Suprapubic skin (tissue), 4 donors: ENCODE measurements around the gene LRP1B.

Experiments used
- CTCF ChIP-seq, 2 donors: fragments of 200-600 bp in 1 of 2; fragments of 450-650 bp in 1 of 2; sonication (generic) in 1 of 2; IDR thresholded peaks; one replicate each; pipeline ENCODE4 v1.5.1; 2016 to 2019; ENCODE audit warnings: antibody characterized with exemption in 2 of 2, mild to moderate bottlenecking in 1 of 2, moderate library complexity in 1 of 2
- EP300 ChIP-seq: sonication (generic); formaldehyde crosslinking; IDR thresholded peaks from one replicate; pipeline ENCODE4 v1.6.1; 2017; ENCODE audit warnings: antibody characterized with exemption
- POLR2AphosphoS5 ChIP-seq, 3 donors: sonication (generic); formaldehyde crosslinking; IDR thresholded peaks; one replicate each; pipeline ENCODE4 v1.6.1; 2017; ENCODE audit warnings: antibody characterized with exemption in 3 of 3

DNA sequence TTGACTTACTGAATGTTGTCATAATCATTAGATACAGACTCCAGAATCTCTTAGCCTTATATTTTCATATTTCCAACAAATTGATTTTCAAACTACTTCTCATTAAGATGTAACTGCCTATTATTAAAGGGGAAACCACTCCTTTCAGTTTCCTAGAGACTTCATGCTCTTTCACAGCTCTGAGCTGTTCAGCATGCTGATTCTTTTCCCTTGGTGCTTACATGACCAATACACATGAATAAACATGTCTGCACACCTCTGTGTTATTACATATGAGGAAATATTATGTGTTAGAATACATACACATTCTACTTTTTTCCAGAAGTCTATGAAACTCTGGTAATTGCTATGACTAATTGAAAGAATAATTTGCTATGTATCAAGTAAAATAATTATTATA is 200.0 kb downstream of the LRP1B start:
- TF ChIP-seq EP300 (no peak), CTCF (IDR thresholded peaks at IDR 0.05) (no peak), POLR2AphosphoS5 (IDR thresholded peaks at IDR 0.05) (no peak)
